Fibroblast of pulmonary artery (primary cell): Measurements from ENCODE around the gene SAT1.

ENCODE experiments used
- DNase-seq: peaks from one replicate; pipeline ENCODE4 v3.0.0-alpha.2; 2010; ENCODE audit warnings: low read depth
- H3K4me3 ChIP-seq: replicated peaks from 2 replicates; pipeline ENCODE4 v1.5.1; 2011; ENCODE audit warnings: low read depth, mild to moderate bottlenecking, control low read depth, low read length, moderate library complexity
- TF ChIP-seq, protein P1 (sequence below): IDR thresholded peaks from 2 replicates; pipeline ENCODE4 v1.5.1; 2011; ENCODE audit warnings: mild to moderate bottlenecking, control low read depth, low read length, inconsistent platforms; ENCODE audit errors: missing control alignments

Gene SAT1

DNA sequence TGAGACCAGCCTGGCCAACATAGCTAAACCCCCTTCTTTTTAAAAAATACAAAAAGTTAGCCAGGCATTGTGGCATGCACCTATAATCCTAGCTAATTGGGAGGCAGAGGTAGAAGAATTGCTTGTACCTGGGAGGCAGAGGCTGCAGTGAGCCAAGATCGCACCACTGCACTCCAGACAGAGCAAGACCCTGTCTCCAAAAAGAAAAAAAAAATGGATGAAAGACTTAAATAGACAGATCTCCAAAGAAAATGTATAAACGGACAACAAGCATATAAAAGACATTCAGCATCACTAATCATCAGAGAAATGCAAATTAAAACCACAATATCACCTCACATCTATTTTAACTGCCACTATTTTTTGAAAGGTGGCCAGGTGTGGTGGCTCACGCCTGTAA, 6.6 kb upstream of the SAT1 start:
- no peak overlapping the region for H3K4me3 ChIP-seq
- DNase-seq: no peak
- TF ChIP-seq, protein P1, sequence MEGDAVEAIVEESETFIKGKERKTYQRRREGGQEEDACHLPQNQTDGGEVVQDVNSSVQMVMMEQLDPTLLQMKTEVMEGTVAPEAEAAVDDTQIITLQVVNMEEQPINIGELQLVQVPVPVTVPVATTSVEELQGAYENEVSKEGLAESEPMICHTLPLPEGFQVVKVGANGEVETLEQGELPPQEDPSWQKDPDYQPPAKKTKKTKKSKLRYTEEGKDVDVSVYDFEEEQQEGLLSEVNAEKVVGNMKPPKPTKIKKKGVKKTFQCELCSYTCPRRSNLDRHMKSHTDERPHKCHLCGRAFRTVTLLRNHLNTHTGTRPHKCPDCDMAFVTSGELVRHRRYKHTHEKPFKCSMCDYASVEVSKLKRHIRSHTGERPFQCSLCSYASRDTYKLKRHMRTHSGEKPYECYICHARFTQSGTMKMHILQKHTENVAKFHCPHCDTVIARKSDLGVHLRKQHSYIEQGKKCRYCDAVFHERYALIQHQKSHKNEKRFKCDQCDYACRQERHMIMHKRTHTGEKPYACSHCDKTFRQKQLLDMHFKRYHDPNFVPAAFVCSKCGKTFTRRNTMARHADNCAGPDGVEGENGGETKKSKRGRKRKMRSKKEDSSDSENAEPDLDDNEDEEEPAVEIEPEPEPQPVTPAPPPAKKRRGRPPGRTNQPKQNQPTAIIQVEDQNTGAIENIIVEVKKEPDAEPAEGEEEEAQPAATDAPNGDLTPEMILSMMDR: no peak

DNA sequence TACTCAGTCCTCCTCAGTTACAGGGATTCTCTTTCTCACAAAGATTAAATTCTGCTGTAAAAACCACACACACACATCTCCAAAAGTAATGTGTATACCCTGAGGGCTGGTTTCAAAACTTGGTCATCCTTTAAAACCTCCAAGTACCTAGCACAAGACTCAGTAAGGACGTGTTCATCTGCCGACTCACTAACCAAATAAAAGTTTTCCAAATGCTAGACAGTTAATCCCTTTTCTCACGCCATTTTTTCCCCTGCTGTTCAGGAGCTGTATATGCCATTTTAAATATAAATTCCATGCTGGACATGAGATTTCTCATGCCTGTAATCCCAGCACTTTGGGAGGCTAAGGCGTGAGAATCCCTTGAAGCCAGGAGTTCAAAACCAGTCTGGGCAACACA, 3.9 kb upstream of the SAT1 start:
- DNase-seq: peak; percentile 38
- TF ChIP-seq, protein P1: peak; percentile 12

DNA sequence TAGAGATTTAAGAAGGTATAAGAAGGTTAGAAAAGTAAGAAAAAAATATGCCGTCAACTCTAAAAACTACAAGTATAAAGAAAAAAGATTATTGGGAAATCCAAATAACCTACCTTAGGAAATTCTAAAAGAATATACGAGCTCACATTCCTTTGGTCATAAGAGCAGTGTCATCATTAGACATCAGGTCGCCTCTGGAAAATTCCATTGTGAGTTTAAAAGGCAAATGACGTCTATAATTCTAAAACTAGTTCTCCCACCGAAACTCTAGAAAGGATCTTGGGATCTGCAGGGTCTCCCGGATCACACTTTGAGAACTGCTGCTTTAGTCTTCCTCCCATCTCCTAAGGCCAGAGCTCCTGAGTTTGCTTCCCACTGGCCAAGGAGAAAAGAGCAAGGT, 518 bp upstream of the SAT1 start:
- peak; percentile 47 for DNase-seq
- H3K4me3 ChIP-seq: peak overlapping the region; percentile 24
- TF ChIP-seq, protein P1: no peak

More for the DNA sequence above, 3.9 kb upstream of the SAT1 start:
- H3K4me3 ChIP-seq: no peak overlapping the region

DNA sequence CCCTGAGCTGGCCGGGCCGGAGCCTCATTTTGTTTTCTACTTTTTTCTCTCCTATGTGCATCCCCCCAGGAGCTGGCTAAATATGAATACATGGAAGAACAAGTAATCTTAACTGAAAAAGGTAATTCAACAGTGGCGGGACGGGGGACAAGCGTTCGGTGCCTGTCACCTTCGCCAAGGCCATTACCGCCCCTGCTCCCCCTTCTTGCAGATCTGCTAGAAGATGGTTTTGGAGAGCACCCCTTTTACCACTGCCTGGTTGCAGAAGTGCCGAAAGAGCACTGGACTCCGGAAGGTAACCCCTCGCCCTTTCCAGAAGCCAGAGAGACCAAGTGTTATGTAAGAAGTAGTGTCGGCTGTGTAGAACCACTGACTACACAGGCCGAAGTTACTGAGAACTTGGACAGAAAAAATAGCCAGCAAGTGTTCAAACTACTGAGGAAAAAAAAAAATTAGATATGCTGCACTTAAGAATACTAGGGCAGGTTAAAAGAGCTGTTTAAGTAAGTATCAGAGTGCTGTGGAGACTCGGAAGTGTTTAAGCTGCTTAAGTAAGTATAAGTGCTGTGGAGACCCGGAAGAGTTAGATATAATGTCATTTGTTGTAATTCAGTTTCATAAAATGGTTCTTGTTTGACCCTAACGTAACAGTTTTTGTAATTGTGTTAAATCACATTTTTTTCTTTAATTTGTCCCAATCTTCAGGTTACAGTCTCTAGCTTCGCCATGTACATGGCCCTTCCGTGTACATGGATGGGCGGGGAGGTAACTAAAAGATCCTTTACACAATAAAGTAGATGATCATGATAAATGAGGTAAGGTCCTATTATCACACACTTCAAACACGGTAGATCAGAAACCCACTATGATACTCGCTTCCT, 856 bp downstream of the SAT1 start:
- TF ChIP-seq, protein P1: no peak
- H3K4me3 ChIP-seq: peak overlapping the region; percentile 79
- peak; percentile 39 for DNase-seq

DNA sequence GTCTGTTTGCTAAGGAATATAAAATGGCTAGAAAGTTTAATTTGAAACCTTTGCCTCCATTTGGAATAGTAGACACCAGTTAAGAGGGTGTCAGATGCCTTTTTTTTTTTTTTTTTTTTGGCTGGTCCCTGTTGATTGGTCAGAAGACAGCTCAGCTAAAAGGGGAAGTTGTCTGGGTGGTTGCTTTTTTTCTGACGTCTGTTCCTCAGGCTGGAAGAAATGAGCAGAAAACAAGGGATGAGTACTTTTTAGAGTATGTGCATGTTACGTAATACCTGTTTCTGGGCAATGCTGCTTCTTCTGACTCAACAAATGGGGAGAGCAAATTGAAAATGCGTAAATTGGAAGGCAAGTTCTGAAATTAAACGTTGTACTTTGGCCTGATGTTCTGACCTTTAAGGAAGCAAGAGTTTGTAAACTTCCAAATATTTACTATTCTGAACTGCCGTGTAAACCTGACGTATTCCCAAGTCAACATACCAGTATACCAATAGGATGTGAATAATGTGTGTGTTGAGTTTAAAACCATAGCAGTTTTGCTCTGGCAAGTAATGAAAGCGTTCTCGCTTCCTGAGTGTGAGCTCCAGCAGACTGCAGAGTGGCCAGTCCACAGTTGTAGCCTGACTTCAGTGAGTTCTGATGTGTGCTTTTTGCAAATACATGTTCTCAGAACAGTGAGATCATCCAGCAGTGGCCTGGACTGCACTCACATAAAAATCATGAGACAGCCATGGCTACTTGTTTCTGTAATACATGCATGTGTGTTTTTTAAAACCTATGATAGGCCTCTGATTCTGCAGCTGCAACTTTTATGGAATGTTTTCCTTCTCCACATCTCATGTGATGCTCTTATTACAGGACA, 1.7 kb downstream of the SAT1 start:
- H3K4me3 ChIP-seq: peak overlapping the region; percentile 79
- peak; percentile 81 for DNase-seq
- TF ChIP-seq, protein P1: no peak

DNA sequence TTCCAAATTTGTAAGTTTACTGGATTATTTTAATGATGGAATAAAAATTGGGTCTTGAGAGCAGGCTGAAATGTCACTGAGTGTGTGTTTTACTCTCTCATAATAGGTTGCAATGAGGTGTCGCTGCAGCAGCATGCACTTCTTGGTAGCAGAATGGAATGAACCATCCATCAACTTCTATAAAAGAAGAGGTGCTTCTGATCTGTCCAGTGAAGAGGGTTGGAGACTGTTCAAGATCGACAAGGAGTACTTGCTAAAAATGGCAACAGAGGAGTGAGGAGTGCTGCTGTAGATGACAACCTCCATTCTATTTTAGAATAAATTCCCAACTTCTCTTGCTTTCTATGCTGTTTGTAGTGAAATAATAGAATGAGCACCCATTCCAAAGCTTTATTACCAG, 2.6 kb downstream of the SAT1 start:
- peak; percentile 45 for DNase-seq
- TF ChIP-seq, protein P1: no peak
- peak overlapping the region; percentile 79 for H3K4me3 ChIP-seq
